H54 (cell line): ENCODE results near the gene EEFSEC.

Experiments used
- DNase-seq: peaks from one replicate; pipeline ENCODE4 v3.0.0; 2011; ENCODE audit warnings: low spot score, mixed read lengths; ENCODE audit not compliant: insufficient read length
- FAIRE-seq: peaks from 3 replicates; lab custom pipeline; 2011; peaks lifted over from hg19 to GRCh38; lab: Jason Lieb, UNC
- POLR2A ChIP-seq: IDR thresholded peaks from 2 replicates; pipeline ENCODE4 v1.6.1; 2011; ENCODE audit warnings: low read depth, mild to moderate bottlenecking, low read length

EEFSEC gene

DNA sequence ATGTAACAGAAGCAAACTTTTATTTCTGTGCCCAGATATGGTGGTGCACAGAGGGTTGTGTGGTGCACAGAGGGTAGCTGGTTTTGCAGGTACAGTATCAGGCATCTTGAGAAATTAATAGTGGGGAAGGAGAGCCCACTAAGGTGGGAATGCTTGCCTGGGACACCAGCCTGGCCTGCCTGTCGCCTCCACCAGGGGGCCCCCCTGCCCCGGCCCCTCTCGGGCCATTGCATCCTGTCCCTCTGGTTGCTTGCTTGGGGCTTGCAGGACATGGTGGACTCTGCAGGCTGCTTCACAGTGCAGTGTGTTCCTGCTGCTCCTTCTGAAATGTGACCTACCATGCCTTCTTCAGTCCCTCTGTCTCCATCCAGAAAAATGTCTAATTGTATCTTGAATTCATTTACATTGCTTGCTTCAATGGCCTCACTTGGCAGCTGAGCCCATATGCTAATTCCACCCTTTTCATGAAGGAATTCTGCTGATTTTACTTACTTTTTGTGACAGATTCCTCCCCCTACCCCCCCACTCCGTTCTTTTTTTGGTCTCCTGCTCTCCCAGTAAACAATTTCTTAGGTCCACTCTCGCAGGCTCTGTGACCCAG, 73.6 kb downstream of the EEFSEC start:
- DNase-seq (peak; percentile 35), FAIRE-seq (no peak)

DNA sequence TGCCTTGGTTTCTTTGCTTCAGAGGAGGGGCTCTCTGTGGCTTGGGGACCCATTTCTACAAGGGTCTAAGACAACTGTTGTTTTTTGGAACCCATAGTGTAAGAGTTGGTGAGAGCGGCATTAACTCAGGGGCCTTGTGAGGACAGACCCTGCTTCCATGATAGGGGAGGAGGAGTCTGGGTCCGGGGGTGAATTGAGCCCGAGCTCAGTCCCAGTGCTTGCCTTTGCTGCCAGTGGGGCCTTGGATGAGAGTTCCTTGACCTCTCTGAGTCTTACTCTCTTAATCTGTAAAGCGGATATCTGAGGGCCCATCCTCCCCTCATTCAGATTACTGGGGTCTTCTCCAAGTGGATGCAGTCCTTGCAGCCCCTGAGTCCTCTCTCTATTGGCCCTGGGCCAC, 74.2 kb downstream of the EEFSEC start:
- DNase-seq, result no peak
- FAIRE-seq, result no peak
- no peak for TF ChIP-seq POLR2A

More for the DNA sequence above, 73.6 kb downstream of the EEFSEC start:
- no peak for TF ChIP-seq POLR2A

- FAIRE-seq (no peak), DNase-seq (no peak)
- no peak for TF ChIP-seq POLR2A
These were observed 75.2 kb downstream of the EEFSEC start for GRCh38 chr3:128228366-128228910.

- DNase-seq (no peak), FAIRE-seq (no peak)
- no peak for TF ChIP-seq POLR2A
These were observed 76.0 kb downstream of the EEFSEC start for GRCh38 chr3:128229106-128229857.

GRCh38 chr3:128231606-128232005, 78.3 kb downstream of the EEFSEC start:
- FAIRE-seq, result no peak
- DNase-seq, result no peak
- no peak for TF ChIP-seq POLR2A

- no peak for TF ChIP-seq POLR2A
- DNase-seq (no peak), FAIRE-seq (no peak)
These were observed 79.3 kb downstream of the EEFSEC start for GRCh38 chr3:128232376-128233178.

DNA sequence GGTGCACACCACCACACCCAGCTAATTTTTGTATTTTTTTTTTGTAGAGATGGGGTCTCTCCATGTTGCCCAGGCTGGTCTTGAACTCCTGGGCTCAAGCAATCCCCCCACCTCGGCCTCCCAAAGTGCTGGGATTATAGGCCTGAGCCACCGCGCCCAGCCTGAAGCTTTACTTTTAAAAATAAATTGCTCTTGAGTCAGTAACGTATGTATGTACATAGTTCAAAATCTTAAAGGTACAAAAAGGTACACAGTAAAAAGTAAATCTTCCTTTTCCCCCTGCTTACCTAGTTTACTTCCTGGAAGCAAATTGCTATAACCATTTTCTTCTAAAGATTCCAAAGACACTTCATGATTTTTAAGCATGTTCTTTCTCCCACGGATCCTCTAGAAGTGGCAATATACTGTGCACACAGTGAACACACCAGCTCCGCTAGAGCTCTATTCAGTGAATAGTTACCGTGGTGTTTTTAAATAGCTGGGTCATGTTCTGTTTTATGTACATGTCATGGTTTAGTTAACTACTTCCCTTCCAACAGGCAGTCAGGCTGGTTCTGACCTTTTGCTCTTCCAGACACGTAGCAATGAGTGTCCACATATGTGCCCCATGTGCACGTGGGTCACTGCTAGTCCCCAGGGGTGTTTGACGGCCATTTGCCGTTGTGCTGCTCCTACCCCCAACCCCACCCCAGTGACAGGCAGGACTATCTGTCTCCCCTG, 82.1 kb downstream of the EEFSEC start:
- DNase-seq (no peak), FAIRE-seq (no peak)
- no peak for TF ChIP-seq POLR2A

DNA sequence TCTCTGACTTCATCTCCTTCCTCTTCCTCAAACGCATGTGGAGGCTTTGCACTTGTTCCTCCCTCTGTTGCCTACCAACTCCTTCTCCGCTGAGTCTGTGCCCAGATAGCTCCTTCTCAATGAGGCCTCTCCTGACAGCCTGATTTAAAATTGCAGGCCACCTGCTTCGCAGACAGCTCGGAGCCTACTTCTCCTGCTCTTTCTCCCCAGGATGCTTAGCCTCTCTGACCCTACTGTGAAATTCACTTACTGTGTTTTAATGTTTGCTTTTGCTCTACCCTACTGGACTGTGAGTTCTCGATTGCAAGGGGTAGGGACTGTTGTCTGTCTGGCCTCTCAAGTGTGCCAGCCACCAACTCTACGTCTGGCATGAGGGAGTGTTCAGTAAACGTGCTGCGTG, 83.4 kb downstream of the EEFSEC start:
- no peak for TF ChIP-seq POLR2A
- FAIRE-seq (no peak), DNase-seq (no peak)

- TF ChIP-seq POLR2A, result no peak
- no peak for DNase-seq
- no peak for FAIRE-seq
These were observed 84.3 kb downstream of the EEFSEC start for GRCh38 chr3:128237348-128238183.

- no peak for TF ChIP-seq POLR2A
- FAIRE-seq, result no peak
- no peak for DNase-seq
These were observed 84.9 kb downstream of the EEFSEC start for GRCh38 chr3:128238184-128238489.

GRCh38 chr3:128239304-128239703, 86.0 kb downstream of the EEFSEC start:
- FAIRE-seq (no peak), DNase-seq (no peak)

DNA sequence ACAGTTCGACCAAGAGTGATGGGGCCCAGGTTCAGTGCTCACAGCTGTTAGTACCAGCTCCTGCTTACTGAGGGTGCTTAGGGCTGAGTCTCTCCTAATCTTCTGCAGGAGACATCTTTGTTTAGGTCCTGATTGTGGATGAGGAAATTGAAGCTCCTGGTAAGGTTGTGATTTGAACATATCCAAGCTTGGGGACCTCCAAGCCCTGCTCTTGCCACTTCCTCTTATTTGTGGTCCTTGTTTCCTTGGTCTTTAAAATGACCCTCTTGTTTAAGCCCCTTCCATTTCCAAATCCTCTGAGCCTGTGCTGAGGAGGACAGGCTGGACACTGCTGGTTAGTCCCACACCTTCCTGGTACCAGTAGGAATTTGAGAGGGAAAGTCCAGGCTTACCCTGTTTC, 87.0 kb downstream of the EEFSEC start:
- no peak for TF ChIP-seq POLR2A
- FAIRE-seq (no peak), DNase-seq (no peak)

More at GRCh38 chr3:128239304-128239703, 86.0 kb downstream of the EEFSEC start:
- TF ChIP-seq POLR2A, result no peak

DNA sequence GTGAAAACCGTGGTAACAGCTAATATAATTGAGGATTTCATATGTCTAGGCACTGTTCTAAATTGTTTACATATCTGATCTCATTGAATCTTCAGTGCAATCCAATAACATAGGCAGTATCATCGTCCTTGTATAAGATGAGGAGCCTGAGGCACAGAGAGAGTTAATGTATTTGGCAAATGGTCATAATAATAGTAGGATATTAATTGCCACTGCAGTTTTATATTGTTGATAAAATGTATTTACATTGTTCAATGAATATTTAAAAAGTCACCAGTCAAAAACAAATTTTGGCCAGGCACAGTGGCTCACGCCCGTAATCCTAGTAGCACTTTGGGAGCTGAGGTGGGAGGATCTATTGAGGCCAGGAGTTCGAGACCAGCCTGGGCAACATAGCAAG, 88.5 kb downstream of the EEFSEC start:
- no peak for TF ChIP-seq POLR2A
- FAIRE-seq (no peak), DNase-seq (no peak)
